Liver (tissue), 9 donors: ENCODE measurements around the gene KIF3B. TPM values are rescaled to one million over a fixed set of nuclear protein-coding genes. Genes with fewer than 3 reads are reported as not detected.

Experiments used
- DNase-seq: peaks from one replicate; pipeline ENCODE4 v3.0.0-alpha.2; 2017; ENCODE audit warnings: low spot score
- H3K27ac ChIP-seq, 2 donors: one replicate each; pipeline ENCODE4 v1.7.0; 2013; ENCODE audit warnings: inconsistent platforms in 2 of 2, low read length in 2 of 2, control low read depth in 1 of 2, low read depth in 1 of 2, mild to moderate bottlenecking in 1 of 2
- H3K27me3 ChIP-seq, 4 donors: one replicate each; pipeline versions ENCODE4 v1.6.1 to v1.7.0; 2013; ENCODE audit warnings: low read length in 3 of 4, inconsistent platforms in 1 of 4, mild to moderate bottlenecking in 1 of 4, moderate library complexity in 1 of 4; ENCODE audit not compliant: control insufficient read depth in 4 of 4, insufficient read depth in 4 of 4
- H3K36me3 ChIP-seq, 4 donors: one replicate each; pipeline versions ENCODE4 v1.6.1 to v1.7.0; 2013; ENCODE audit warnings: low read length in 3 of 4, mild to moderate bottlenecking in 3 of 4, low read depth in 1 of 4, moderate library complexity in 1 of 4; ENCODE audit not compliant: control insufficient read depth in 4 of 4, insufficient read depth in 3 of 4
- H3K4me1 ChIP-seq, 4 donors: one replicate each; pipeline versions ENCODE4 v1.6.1 to v1.7.0; 2013; ENCODE audit warnings: low read length in 3 of 4, mild to moderate bottlenecking in 3 of 4, moderate library complexity in 1 of 4; ENCODE audit not compliant: control insufficient read depth in 4 of 4, insufficient read depth in 4 of 4
- H3K4me3 ChIP-seq, 3 donors: one replicate each; pipeline versions ENCODE4 v1.6.1 to v1.7.0; 2013; ENCODE audit warnings: low read length in 3 of 3, control low read depth in 1 of 3, low read depth in 1 of 3, mild to moderate bottlenecking in 1 of 3
- H3K9ac ChIP-seq, 2 donors: one replicate each; pipeline ENCODE4 v1.7.0; 2013; ENCODE audit warnings: low read length in 2 of 2, mild to moderate bottlenecking in 2 of 2, moderate library complexity in 2 of 2, control low read depth in 1 of 2, low read depth in 1 of 2
- H3K9me3 ChIP-seq, 4 donors: one replicate each; pipeline versions ENCODE4 v1.6.1 to v1.7.0; 2013; ENCODE audit warnings: low read length in 3 of 4; ENCODE audit not compliant: control insufficient read depth in 4 of 4
- ATF3 ChIP-seq: IDR thresholded peaks from 2 replicates; pipeline ENCODE4 v1.6.1; 2016; ENCODE audit warnings: antibody characterized with exemption
- EGR1 ChIP-seq, 2 donors: IDR thresholded peaks; 2 replicates each; pipeline ENCODE4 v1.6.1; 2016 to 2018; ENCODE audit warnings: antibody characterized with exemption in 2 of 2, low read depth in 2 of 2
- FOXA1 ChIP-seq: IDR thresholded peaks from 2 replicates; pipeline ENCODE4 v1.6.1; 2016; ENCODE audit warnings: antibody characterized with exemption
- FOXA2 ChIP-seq: IDR thresholded peaks from 2 replicates; pipeline ENCODE4 v1.6.1; 2016; ENCODE audit warnings: antibody characterized with exemption
- GABPA ChIP-seq, 2 donors: IDR thresholded peaks in 1 of 2; conservative IDR thresholded peaks in 1 of 2; 2 replicates each; pipeline ENCODE4 v1.6.1; 2016; ENCODE audit warnings: antibody characterized with exemption in 2 of 2, mild to moderate bottlenecking in 1 of 2, moderate library complexity in 1 of 2
- HNF4A ChIP-seq, 2 donors: conservative IDR thresholded peaks; 2 replicates each; pipeline ENCODE4 v1.6.1; 2016; ENCODE audit warnings: antibody characterized with exemption in 2 of 2, mild to moderate bottlenecking in 2 of 2
- HNF4G ChIP-seq: IDR thresholded peaks from 2 replicates; pipeline ENCODE4 v1.6.1; 2016; ENCODE audit warnings: antibody characterized with exemption
- JUND ChIP-seq, 2 donors: IDR thresholded peaks; 2 replicates each; pipeline ENCODE4 v1.6.1; 2016; ENCODE audit warnings: antibody characterized with exemption in 2 of 2
- NR2F2 ChIP-seq: IDR thresholded peaks from 2 replicates; pipeline ENCODE4 v1.6.1; 2016; ENCODE audit warnings: antibody characterized with exemption
- REST ChIP-seq: IDR thresholded peaks from 2 replicates; pipeline ENCODE4 v1.6.1; 2016; ENCODE audit warnings: antibody characterized with exemption, mild to moderate bottlenecking
- RXRA ChIP-seq, 2 donors: IDR thresholded peaks; 2 replicates each; pipeline ENCODE4 v1.6.1; 2017 to 2018; ENCODE audit warnings: antibody characterized with exemption in 2 of 2, mild to moderate bottlenecking in 1 of 2
- SP1 ChIP-seq: IDR thresholded peaks from 2 replicates; pipeline ENCODE4 v1.6.1; 2018; ENCODE audit warnings: antibody characterized with exemption, mild to moderate bottlenecking
- TAF1 ChIP-seq: conservative IDR thresholded peaks from 2 replicates; pipeline ENCODE4 v1.6.1; 2016; ENCODE audit warnings: antibody characterized with exemption, mild to moderate bottlenecking
- YY1 ChIP-seq: IDR thresholded peaks from 2 replicates; pipeline ENCODE4 v1.6.1; 2016; ENCODE audit warnings: antibody characterized with exemption, mild to moderate bottlenecking
- WGBS: extraction: QIAGEN DNeasy Blood & Tissue Kit; methylation state at CpG from one replicate; pipeline ENCODE4 v1.1.7; 2013; 5-methylcytosine and 5-hydroxymethylcytosine counted together
- polyA plus RNA-seq, 2 donors: library from polyadenylated mRNA; stranded (reverse) in 1 of 2; unstranded in 1 of 2; fragments of 200-250 nt in 1 of 2; fragments of >200 nt in 1 of 2; fragmentation: Nextera tagmentation in 1 of 2; extraction: Ambion mirVana in 1 of 2; gene quantifications; one replicate each; pipeline versions ENCODE4 v1.2.1 to v1.2.3, GENCODE V29; 2013 to 2015
- total RNA-seq, 2 donors: library from RNA; depleted of rRNA; stranded (reverse); fragments of >200 nt; gene quantifications; one replicate each; pipeline ENCODE4 v1.2.3, GENCODE V29; 2014
- TF ChIP-seq, protein P1 (sequence below): IDR thresholded peaks from 2 replicates; pipeline ENCODE4 v1.6.1; 2016; ENCODE audit warnings: antibody characterized with exemption
- TF ChIP-seq, protein P2 (sequence below): fragments of 150-350 bp; IDR thresholded peaks from 2 replicates; pipeline ENCODE4 v1.5.1; 2017; ENCODE audit warnings: improper control_type of control experiment, low read depth, low read length; ENCODE audit not compliant: missing input control
- donor health status: healthy.
- donor health status: healthy.
- donor health status: healthy.
- donor health status: healthy.
- donor health status: healthy.

Gene KIF3B
- total and polyA plus RNA-seq, 4 donors = 8.3 to 24.2 (median 12.9) TPM

GRCh38 chr20:32296412-32296811 lies 19.0 kb downstream of the KIF3B start:
- Histone ChIP-seq H3K27me3 (no peaks in the 10 kb centered on the region), H3K9me3 (no peaks in the 10 kb centered on the region), H3K4me1 (peaks cover 0 to 34% (median 28%) of the 10 kb centered on the region in 4 donors), H3K4me3 (peak overlapping the region in 1 of 3 donors; percentile 32), H3K9ac (peak overlapping the region in 1 of 2 donors; percentile 25), H3K36me3 (no peaks in the 10 kb centered on the region), H3K27ac (peak overlapping the region in 1 of 2 donors; percentile 59)
- WGBS = 44% methylated on average over 6 of the region's 6 CpGs
- TF ChIP-seq GABPA (IDR thresholded peaks at IDR 0.05 in 1 of 2, conservative IDR thresholded peaks at IDR 0.05 in 1 of 2) (no peak), EGR1 (IDR thresholded peaks at IDR 0.05; ENCODE audit: low read depth in 2 of 2) (no peak), RXRA (IDR thresholded peaks at IDR 0.05) (no peak), FOXA2 (no peak), HNF4A (conservative IDR thresholded peaks at IDR 0.05) (no peak), YY1 (no peak), FOXA1 (no peak), HNF4G (no peak), JUND (IDR thresholded peaks at IDR 0.05) (no peak), SP1 (no peak), TAF1 (no peak), REST (no peak), ATF3 (no peak)
- TF ChIP-seq, protein P1, sequence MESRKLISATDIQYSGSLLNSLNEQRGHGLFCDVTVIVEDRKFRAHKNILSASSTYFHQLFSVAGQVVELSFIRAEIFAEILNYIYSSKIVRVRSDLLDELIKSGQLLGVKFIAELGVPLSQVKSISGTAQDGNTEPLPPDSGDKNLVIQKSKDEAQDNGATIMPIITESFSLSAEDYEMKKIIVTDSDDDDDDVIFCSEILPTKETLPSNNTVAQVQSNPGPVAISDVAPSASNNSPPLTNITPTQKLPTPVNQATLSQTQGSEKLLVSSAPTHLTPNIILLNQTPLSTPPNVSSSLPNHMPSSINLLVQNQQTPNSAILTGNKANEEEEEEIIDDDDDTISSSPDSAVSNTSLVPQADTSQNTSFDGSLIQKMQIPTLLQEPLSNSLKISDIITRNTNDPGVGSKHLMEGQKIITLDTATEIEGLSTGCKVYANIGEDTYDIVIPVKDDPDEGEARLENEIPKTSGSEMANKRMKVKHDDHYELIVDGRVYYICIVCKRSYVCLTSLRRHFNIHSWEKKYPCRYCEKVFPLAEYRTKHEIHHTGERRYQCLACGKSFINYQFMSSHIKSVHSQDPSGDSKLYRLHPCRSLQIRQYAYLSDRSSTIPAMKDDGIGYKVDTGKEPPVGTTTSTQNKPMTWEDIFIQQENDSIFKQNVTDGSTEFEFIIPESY = no peak
- TF ChIP-seq, protein P2, sequence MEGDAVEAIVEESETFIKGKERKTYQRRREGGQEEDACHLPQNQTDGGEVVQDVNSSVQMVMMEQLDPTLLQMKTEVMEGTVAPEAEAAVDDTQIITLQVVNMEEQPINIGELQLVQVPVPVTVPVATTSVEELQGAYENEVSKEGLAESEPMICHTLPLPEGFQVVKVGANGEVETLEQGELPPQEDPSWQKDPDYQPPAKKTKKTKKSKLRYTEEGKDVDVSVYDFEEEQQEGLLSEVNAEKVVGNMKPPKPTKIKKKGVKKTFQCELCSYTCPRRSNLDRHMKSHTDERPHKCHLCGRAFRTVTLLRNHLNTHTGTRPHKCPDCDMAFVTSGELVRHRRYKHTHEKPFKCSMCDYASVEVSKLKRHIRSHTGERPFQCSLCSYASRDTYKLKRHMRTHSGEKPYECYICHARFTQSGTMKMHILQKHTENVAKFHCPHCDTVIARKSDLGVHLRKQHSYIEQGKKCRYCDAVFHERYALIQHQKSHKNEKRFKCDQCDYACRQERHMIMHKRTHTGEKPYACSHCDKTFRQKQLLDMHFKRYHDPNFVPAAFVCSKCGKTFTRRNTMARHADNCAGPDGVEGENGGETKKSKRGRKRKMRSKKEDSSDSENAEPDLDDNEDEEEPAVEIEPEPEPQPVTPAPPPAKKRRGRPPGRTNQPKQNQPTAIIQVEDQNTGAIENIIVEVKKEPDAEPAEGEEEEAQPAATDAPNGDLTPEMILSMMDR = no peak
- no peak for DNase-seq

DNA sequence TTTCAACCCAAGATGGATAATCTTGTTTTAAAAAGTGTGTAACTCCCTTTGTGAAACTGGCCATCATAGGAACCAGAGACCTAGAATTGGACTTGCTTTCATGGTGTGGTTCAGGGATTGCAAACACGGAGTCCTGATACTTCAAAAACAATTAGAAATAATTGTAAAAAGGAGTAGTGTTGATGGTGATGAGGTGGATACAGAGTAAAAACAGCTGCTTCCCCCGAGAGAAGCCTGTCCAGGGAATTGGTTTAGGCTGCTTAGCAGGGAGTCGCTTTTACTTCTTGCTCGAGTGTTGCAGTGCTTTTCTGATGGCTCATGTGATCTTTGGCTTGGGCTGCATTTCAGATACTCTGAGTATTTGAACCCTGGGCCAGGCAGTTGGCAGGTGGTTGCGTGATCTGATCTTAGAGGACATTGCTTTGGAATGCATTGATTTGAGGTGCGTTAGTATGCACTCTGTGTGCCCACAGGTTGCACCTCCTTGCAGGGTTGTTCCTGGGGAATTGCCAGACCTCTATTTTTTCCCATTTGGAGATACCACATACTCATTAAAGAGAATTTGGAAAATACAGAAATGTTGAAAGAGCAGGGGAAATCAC lies 19.5 kb downstream of the KIF3B start:
- Histone ChIP-seq H3K27me3 (no peaks in the 10 kb centered on the region), H3K4me3 (peak overlapping the region in 1 of 3 donors; percentile 32), H3K9me3 (no peaks in the 10 kb centered on the region), H3K9ac (peak overlapping the region; percentile 25 to 27), H3K36me3 (no peaks in the 10 kb centered on the region), H3K27ac (peak overlapping the region; percentile 54 to 59), H3K4me1 (peaks cover 0 to 34% (median 28%) of the 10 kb centered on the region in 4 donors)
- no peak for DNase-seq
- TF ChIP-seq HNF4A (conservative IDR thresholded peaks at IDR 0.05) (peak in 1 of 2 donors; percentile 56), FOXA1 (no peak), ATF3 (no peak), YY1 (peak; percentile 19), NR2F2 (no peak), SP1 (peak; percentile 8), HNF4G (no peak), TAF1 (no peak), RXRA (IDR thresholded peaks at IDR 0.05) (peak; percentile 27 to 47), GABPA (IDR thresholded peaks at IDR 0.05 in 1 of 2, conservative IDR thresholded peaks at IDR 0.05 in 1 of 2) (no peak)
- TF ChIP-seq, protein P1 = no peak
- TF ChIP-seq, protein P2 = no peak
- 42% methylated on average over 6 of the region's 6 CpGs for WGBS
